HuH-7 (cell line): ENCODE measurements around the gene MAST3.

Experiments used
- DNase-seq: peaks from one replicate; pipeline ENCODE4 v3.0.0; 2011; ENCODE audit warnings: low spot score

The MAST3 gene

DNA sequence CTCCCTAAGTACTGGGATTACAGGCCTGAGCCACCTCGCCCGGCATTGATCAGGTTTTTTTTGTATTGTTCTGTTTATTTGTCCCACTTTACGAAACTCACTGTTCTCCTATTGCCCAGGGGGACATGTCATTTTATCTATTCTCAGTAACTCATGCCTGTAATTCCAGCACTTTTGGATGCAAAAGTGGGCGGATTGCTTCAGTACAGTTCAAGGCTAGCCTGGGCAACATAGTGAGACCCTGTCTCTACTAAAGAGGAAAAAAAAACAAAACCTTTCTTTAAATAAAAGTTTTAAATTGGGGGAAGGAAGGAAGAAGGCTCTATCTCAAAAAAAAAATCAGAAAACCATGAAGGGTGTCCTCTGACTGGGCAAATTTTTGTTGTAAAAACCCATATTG lies 92.7 kb downstream of the MAST3 start:
- DNase-seq: no peak

DNA sequence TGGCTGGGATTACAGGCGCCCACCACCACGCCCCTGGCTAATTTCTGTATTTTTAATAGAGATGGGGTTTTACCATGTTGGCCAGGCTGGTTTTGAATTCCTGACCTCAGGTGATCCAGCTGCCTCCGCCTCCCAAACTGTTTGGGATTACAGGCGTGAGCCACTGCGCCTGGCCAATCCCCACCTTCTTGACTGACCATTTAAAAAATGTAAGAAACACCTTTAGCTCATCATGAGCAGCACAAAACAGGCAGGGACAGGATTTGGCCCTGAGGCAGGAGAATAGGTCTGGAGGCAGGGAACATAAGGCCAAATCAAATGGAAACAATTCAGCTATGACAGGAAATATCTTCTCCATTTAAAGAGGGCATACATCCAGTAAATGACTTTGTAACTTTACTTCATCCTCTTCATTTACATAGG lies 94.1 kb downstream of the MAST3 start:
- DNase-seq: no peak

DNA sequence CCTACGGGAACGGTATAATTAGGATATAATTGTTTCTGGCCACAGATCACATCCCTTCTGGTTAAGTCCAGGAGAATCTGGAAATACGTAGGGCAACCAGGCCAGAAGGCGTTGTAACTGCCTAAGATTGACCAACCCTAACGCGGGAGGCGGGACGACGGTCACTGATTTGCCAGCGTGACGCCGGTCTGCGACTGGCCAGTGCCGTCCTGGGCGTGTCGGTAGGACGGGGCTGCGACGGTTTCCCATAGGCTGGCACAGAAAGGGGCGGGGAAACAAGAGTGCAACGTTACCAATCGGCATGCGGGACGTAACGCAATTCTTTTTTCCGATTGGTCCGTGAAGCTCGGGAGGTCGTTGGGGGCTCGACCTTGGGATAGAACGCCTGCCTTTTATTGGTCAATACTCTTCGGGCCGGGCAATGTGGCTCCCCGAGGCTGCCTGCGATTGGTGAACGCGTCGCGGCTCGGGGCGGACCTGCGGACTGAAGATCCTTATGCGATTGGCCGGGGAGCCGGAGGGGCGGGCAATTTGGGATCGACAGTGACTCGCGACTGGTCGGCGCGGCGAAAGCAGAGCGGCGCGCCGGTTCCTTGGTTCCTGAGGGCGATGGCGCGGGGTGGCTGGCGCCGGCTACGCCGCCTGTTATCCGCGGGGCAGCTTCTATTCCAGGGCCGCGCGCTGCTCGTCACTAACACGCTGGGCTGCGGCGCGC lies 95.3 kb downstream of the MAST3 start, which contains the start of gene MPV17L2:
TSS of gene MPV17L2 (plus strand) at position 546 of the 715 bp plus-strand sequence. CDS start at position 610, 64 bp downstream.
- peak; percentile 93 for DNase-seq

DNA sequence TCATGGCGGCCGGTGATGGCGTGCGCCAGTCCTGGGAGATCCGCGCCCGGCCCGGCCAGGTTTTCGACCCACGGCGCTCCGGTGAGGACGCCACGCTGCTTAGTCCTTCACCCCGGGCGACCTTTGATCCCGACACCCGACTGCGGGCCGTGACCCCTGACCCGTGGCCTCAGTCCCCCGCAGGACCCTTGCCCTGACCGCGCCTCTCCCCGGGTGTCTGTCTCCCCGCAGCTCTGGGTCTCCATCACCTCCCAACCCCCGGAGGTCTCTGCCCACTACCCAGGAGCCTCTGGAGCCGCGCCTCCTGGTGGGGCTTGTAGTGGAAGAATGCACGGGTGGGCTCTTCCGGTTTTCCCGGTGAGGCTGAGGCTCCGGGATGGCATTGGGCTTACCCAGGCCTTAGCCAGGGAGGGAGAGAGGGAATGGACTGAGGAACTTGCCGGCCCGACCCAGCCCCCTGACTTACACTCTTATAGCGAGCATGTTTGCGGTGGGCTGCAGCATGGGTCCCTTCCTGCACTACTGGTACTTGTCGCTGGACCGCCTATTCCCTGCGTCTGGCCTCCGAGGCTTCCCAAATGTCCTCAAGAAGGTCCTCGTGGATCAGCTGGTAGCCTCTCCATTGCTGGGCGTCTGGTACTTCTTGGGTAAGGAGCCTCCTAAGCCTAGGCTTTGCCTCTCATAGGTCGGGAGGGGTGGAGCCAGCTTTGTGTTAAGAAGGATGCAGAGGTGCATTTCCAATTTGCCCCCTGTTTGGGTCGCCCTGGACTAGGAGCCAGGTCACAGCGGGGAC lies 96.0 kb downstream of the MAST3 start:
- DNase-seq: no peak

DNA sequence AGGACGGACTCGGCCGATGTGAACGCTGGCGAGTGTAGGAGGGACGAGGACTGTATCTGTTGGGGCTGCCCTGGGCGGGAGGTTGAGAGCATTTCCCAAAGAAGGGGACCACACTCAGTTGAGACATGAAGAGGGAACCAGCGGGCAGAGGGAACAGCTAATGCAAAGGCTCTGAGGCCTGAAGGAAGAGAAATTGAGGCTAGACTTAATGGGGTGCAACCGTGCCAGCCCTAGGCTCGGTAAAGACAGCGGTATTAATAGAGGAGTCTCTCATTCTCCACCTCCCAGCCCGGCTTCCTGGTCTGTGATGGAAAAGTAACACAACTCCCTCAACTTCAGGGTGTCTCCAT lies 96.6 kb downstream of the MAST3 start:
- no peak for DNase-seq

DNA sequence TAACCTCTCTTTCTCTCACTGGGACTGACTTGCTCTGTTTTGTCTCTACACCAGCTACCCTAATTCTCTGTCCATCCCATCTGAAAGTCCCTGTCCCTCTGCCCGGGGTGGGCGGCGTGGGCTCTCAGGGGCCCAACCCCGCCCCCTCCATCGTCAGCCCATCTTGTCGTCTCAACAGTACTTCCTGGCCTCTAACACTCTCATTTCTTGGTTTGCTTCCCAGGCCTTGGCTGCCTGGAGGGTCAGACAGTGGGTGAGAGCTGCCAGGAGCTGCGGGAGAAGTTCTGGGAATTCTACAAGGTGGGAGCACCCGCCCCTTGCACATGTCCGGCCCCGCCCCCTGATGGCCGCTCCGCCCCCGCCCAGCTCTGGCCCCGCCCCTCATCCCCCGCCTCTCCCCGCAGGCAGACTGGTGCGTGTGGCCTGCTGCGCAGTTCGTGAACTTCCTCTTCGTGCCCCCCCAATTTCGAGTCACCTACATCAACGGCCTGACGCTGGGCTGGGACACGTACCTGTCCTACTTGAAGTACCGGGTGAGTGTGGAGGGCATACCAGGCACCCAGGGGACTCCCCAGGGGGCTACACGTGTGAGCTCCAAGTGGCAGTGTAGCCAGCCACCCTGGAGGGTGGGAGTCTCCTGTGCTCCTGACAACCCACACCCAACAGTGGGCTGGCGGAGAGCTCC lies 97.1 kb downstream of the MAST3 start:
- no peak for DNase-seq

DNA sequence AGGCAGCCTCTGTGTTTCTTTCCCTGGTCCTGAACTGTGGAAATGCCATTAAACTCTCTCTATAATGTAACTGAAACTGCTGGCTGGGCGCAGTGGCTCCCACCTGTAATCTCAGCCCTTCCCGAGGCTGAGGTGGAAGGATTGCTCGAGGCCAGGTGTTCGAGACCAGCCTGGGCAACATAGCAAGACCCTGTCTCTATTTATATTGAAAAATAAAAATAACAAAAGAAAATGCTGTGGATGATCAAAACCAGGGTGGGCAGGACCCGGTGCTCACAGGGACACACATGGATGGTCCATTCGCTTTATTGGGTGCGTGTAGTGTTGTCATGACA lies 98.9 kb downstream of the MAST3 start:
- no peak for DNase-seq

DNA sequence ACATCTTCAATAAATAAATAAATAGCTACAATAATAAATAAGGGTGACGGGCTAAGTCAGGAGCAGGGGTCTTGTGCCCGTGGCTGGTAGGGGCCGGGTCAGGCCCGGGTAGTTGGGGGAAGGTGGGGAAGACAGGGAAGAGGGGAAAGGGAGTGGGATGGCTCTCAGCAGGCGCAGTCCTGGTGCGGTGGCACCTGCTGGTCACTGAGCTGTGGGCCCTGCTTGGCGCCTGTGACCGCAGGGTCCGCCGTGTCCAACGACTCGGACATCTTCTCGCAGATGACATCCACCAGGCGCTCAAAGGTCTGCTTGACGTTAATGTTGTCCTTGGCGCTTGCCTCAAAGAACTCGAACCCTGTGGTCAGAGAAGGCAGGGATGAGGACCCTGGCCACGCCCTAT lies 99.7 kb downstream of the MAST3 start:
- no peak for DNase-seq

DNA sequence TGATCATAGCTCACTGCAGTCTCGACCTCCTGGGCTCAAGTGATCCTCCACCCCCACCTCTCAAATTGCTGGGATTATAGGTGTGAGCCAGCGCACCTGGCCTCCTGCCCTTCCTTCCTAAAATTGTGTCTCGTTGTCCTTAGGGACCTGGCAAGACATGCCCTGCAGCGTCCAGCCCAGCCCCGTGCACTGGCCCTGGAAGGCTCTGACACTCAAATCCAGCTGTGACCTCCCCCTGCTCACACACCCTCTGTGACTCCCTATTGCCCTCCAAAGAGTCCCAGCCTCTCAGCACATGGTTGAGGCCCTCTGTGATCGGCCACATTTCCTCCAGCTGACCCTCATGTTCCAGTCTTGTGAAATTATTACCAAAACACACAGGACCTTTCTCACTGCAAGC lies 100.4 kb downstream of the MAST3 start:
- no peak for DNase-seq

DNA sequence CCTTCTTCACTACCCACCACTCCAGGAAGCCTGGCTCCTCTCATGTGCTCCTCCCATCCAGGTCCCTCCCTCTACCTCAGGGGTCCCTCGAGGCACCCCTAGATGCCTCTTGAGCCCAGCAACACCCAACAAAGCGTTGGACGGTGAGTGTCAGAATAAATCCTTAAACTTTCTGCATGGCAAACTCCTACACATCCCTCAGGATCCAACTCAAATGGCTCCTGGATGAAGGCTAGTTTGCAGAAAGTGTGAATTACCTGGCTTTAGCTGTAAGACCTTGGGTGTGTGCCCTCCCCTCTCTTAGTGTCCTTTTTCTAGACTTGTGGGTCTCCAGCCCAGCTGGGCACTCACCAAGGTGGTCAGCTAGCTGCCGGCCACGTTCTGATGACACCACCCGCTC lies 100.8 kb downstream of the MAST3 start:
- no peak for DNase-seq
